HepG2 (cell line): Measurements from ENCODE around the gene ZDHHC14. TPM values are rescaled to one million over a fixed set of nuclear protein-coding genes. Genes with fewer than 3 reads are reported as not detected.
A peak's percentile ranks its signal among the peaks of the same experiment; 100 is the strongest.

Source experiments
- ATAC-seq: fragments of 200-7000 bp; cut with Tn5 transposase; 3 replicates; pipeline ENCODE4 v1.9.1; 2020; ENCODE audit warnings: mild to moderate bottlenecking, moderate library complexity
- BruUV-seq: library from RNA; stranded (reverse); fragments of 400-500 nt; replicated peaks from 2 replicates; lab custom pipeline; 2021; lab: Mats Ljungman, UMichigan
- CTCF ChIA-PET: fragments of 300-600 bp; formaldehyde crosslinking; extraction: SDS; loops from one replicate; lab custom pipeline; 2021; ENCODE audit warnings: low total read pairs, inconsistent platforms, low intra/inter-chr PET ratio; lab: Yijun Ruan, JAX
- POLR2A ChIA-PET: fragments of 350-600 bp; sonication (Branson Sonifier 250); formaldehyde crosslinking; loops from one replicate; lab custom pipeline; 2020; ENCODE audit warnings: antibody characterized with exemption, inconsistent platforms; lab: Yijun Ruan, JAX
- DNase-seq: peaks from one replicate; pipeline ENCODE4 v3.0.0-alpha.2; 2015; ENCODE audit warnings: low spot score
- FAIRE-seq: peaks from 3 replicates; lab custom pipeline; 2011; peaks lifted over from hg19 to GRCh38; lab: Jason Lieb, UNC
- H2AFZ ChIP-seq: one replicate; pipeline ENCODE4 v1.6.1; 2011; ENCODE audit warnings: low read length, inconsistent platforms
- H3K27ac ChIP-seq: fragments of 300-600 bp; 3 replicates; pipeline ENCODE4 v1.8.0; 2011; ENCODE audit warnings: mixed run types, mild to moderate bottlenecking, mixed read lengths, low read length, inconsistent platforms; ENCODE audit not compliant: insufficient read depth; ENCODE audit errors: extremely low read length
- H3K27me3 ChIP-seq, 2 experiments: fragments of 200-600 bp in 1 of 2; 2 replicates in 1 of 2; 3 replicates in 1 of 2; pipeline versions ENCODE4 v1.6.0 to v1.8.0; 2011; ENCODE audit warnings: low read length in 2 of 2, mild to moderate bottlenecking in 2 of 2, moderate library complexity in 2 of 2, inconsistent platforms in 1 of 2; ENCODE audit not compliant: insufficient read depth in 2 of 2, control insufficient read depth in 1 of 2
- H3K36me3 ChIP-seq, 2 experiments: fragments of 200-600 bp in 1 of 2; replicated peaks in 1 of 2; 2 replicates in 1 of 2; 3 replicates in 1 of 2; pipeline versions ENCODE4 v1.5.1 to v1.8.0; 2011; ENCODE audit warnings: low read length in 2 of 2, inconsistent platforms in 1 of 2; ENCODE audit not compliant: insufficient read depth in 2 of 2, control insufficient read depth in 1 of 2
- H3K4me1 ChIP-seq: 2 replicates; pipeline ENCODE4 v1.5.1; 2012; ENCODE audit warnings: low read length, inconsistent platforms; ENCODE audit not compliant: insufficient read depth
- H3K4me2 ChIP-seq: 2 replicates; pipeline ENCODE4 v1.6.0; 2011; ENCODE audit warnings: low read depth, low read length, inconsistent platforms
- H3K4me3 ChIP-seq, 3 experiments: fragments of 200-600 bp in 1 of 3; sonication (generic), shearing (Covaris generic) in 1 of 3; replicated peaks in 1 of 3; 2 replicates each; pipeline ENCODE4 v1.5.1; 2011 to 2016; ENCODE audit warnings: low read length in 3 of 3, inconsistent platforms in 2 of 3, low read depth in 2 of 3, mild to moderate bottlenecking in 2 of 3, control low read depth in 1 of 3, mixed read lengths in 1 of 3; ENCODE audit not compliant: insufficient read depth in 1 of 3
- H3K79me2 ChIP-seq: one replicate; pipeline ENCODE4 v1.6.1; 2011; ENCODE audit warnings: low read length, inconsistent platforms; ENCODE audit not compliant: insufficient read depth
- H3K9ac ChIP-seq: 2 replicates; pipeline ENCODE4 v1.6.0; 2011; ENCODE audit warnings: mild to moderate bottlenecking, low read depth, low read length, inconsistent platforms; ENCODE audit not compliant: insufficient read depth
- H3K9me3 ChIP-seq: 2 replicates; pipeline ENCODE4 v1.5.1; 2012; ENCODE audit warnings: mild to moderate bottlenecking, low read length
- H4K20me1 ChIP-seq: 2 replicates; pipeline ENCODE4 v1.6.0; 2011; ENCODE audit warnings: inconsistent platforms, mild to moderate bottlenecking, low read length, moderate library complexity; ENCODE audit not compliant: insufficient read depth
- ZNF674 ChIP-seq: sonication (generic); formaldehyde crosslinking; IDR thresholded peaks from 2 replicates; pipeline ENCODE4 v1.5.0; 2020; ENCODE audit warnings: low read depth, mild to moderate bottlenecking, missing genetic modification reagents
- WGBS: methylation state at CpG from one replicate; pipeline ENCODE4 v1.1.6; 2017; ENCODE audit warnings: low lambda C conversion rate; 5-methylcytosine and 5-hydroxymethylcytosine counted together
- in situ Hi-C: cut with HindIII; loops from 2 replicates; pipeline ENCODE4 v1.10.0; 2017; ENCODE audit warnings: low pct_unique_long_range_greater_than_20kb; ENCODE audit not compliant: extremely low pct_ligation_motif_present
- intact Hi-C: fragments of 100-400 bp; cut with micrococcal nuclease; formaldehyde crosslinking; loops from one replicate; pipeline ENCODE4 v1.10.0; 2022; ENCODE audit not compliant: unreplicated experiment
- polyA plus RNA-seq, 8 experiments: library from polyadenylated mRNA; depleted of rRNA in 3 of 8; stranded (reverse) in 7 of 8; unstranded in 1 of 8; fragments of >200 nt; fragmentation: Illumina TruSeq in 4 of 8; extraction: Trizol in 4 of 8; gene quantifications; 2 replicates each; pipeline versions ENCODE4 v1.2.1 to v1.2.3, GENCODE V29; 2011 to 2016; ENCODE audit warnings: low read depth in 4 of 8, missing spikeins in 1 of 8, mixed read lengths in 1 of 8; ENCODE audit not compliant: insufficient read depth in 1 of 8
- total RNA-seq, 5 experiments: library from RNA; depleted of rRNA; stranded (reverse); fragments of >200 nt; fragmentation: Illumina TruSeq; extraction: Trizol; gene quantifications; 2 replicates each; pipeline ENCODE4 v1.2.3, GENCODE V29; 2016; ENCODE audit warnings: low read depth in 1 of 5
- TF ChIP-seq, protein P1 (sequence below): IDR thresholded peaks from 2 replicates; pipeline ENCODE4 v1.6.1; 2016; ENCODE audit warnings: low read depth, control low read depth
- TF ChIP-seq, protein P2 (sequence below): sonication (generic); formaldehyde crosslinking; IDR thresholded peaks from 2 replicates; pipeline ENCODE4 v1.5.1; 2020; ENCODE audit warnings: mild to moderate bottlenecking, missing genetic modification reagents, moderate library complexity

ZDHHC14 gene
- total and polyA plus RNA-seq, 2 of the 13 experiments (the other 11 are each of a cell fraction or from before 2014, with no cell fraction given) = 3.7 to 9.5 TPM

DNA sequence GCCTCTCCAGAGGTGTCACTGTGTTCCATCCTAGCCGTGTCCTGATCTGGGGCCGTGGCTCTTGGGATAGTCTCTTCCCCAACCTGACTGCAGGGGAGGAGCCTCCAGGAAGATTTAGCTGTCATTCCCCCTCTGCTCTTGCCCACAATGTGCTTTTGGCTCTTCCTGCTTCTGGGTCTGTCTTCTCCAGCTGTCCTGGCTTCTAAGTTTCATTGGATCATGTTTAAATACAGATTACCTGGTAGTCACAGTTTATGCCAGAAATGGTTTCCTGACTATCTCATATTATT, 139.1 kb downstream of the ZDHHC14 start:
- no peak for ATAC-seq
- Histone ChIP-seq H2AFZ (no peak overlapping the region), H3K4me1 (peaks cover 74% of the 10 kb centered on the region), H3K79me2 (no peaks in the 10 kb centered on the region), H3K9ac (no peak overlapping the region), H3K4me2 (no peak overlapping the region), H3K27ac (no peak overlapping the region), H3K9me3 (no peaks in the 10 kb centered on the region), H3K4me3 (no peak overlapping the region), H3K36me3 (no peaks in the 10 kb centered on the region), H4K20me1 (no peaks in the 10 kb centered on the region), H3K27me3 (no peaks in the 10 kb centered on the region)
- DNase-seq = no peak
- intact Hi-C loops = no loop called here
- CTCF ChIA-PET = no interaction called here
- no peak for FAIRE-seq
- POLR2A ChIA-PET = interaction anchor here (11.0 kb wide), 1 partner anchor 12 kb away, joined by 186 read pairs; no protein-coding TSS in a partner anchor
- BruUV-seq = no TSS peak
- TF ChIP-seq, protein P1, sequence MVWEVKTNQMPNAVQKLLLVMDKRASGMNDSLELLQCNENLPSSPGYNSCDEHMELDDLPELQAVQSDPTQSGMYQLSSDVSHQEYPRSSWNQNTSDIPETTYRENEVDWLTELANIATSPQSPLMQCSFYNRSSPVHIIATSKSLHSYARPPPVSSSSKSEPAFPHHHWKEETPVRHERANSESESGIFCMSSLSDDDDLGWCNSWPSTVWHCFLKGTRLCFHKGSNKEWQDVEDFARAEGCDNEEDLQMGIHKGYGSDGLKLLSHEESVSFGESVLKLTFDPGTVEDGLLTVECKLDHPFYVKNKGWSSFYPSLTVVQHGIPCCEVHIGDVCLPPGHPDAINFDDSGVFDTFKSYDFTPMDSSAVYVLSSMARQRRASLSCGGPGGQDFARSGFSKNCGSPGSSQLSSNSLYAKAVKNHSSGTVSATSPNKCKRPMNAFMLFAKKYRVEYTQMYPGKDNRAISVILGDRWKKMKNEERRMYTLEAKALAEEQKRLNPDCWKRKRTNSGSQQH (CRISPR knock-in tag) = no peak
- TF ChIP-seq, protein P2, sequence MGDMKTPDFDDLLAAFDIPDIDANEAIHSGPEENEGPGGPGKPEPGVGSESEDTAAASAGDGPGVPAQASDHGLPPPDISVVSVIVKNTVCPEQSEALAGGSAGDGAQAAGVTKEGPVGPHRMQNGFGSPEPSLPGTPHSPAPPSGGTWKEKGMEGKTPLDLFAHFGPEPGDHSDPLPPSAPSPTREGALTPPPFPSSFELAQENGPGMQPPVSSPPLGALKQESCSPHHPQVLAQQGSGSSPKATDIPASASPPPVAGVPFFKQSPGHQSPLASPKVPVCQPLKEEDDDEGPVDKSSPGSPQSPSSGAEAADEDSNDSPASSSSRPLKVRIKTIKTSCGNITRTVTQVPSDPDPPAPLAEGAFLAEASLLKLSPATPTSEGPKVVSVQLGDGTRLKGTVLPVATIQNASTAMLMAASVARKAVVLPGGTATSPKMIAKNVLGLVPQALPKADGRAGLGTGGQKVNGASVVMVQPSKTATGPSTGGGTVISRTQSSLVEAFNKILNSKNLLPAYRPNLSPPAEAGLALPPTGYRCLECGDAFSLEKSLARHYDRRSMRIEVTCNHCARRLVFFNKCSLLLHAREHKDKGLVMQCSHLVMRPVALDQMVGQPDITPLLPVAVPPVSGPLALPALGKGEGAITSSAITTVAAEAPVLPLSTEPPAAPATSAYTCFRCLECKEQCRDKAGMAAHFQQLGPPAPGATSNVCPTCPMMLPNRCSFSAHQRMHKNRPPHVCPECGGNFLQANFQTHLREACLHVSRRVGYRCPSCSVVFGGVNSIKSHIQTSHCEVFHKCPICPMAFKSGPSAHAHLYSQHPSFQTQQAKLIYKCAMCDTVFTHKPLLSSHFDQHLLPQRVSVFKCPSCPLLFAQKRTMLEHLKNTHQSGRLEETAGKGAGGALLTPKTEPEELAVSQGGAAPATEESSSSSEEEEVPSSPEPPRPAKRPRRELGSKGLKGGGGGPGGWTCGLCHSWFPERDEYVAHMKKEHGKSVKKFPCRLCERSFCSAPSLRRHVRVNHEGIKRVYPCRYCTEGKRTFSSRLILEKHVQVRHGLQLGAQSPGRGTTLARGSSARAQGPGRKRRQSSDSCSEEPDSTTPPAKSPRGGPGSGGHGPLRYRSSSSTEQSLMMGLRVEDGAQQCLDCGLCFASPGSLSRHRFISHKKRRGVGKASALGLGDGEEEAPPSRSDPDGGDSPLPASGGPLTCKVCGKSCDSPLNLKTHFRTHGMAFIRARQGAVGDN (CRISPR knock-in tag) = 0 out of 2 replicates have a peak, but pooled peaks have one; percentile 1
- TF ChIP-seq ZNF674 = no peak
- in situ Hi-C loops = no loop called here
- WGBS = 80% methylated on average over 1 of the region's 2 CpGs
